UCSD-AML1 (cell line): Measurements from ENCODE around the gene CCSER2.
A peak's percentile ranks its signal among the peaks of the same experiment; 100 is the strongest.
"Not testable (repeated sequence)": the region's sequence is repeated elsewhere in the genome, so short reads cannot be mapped to it uniquely, and the experiment has no call there.

ENCODE experiments used
- DNase-seq: peaks from one replicate; lab custom pipeline; 2025; ENCODE audit not compliant: unreplicated experiment; lab: John Stamatoyannopoulos, UW

CCSER2 gene

DNA sequence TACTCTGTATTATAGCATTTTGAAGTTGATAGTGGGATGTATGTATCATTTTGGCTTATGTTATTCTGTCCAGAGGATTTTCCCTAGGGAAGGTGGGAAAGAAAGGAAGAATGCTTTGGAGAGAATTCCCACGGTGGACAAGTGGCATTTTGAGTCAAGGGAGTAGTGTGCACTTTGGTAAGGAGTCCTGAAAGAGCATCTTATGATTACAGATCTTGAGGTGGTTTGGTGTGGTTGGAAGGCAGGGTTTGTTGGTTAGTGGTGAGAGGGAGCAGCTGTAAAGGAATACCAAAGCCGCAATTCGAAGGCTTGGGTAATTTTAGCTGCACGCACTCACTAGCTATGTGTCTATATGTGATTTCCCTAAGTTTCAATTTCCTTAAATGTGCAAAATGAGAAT is 16.1 kb downstream of the CCSER2 start:
- no peak for DNase-seq

DNA sequence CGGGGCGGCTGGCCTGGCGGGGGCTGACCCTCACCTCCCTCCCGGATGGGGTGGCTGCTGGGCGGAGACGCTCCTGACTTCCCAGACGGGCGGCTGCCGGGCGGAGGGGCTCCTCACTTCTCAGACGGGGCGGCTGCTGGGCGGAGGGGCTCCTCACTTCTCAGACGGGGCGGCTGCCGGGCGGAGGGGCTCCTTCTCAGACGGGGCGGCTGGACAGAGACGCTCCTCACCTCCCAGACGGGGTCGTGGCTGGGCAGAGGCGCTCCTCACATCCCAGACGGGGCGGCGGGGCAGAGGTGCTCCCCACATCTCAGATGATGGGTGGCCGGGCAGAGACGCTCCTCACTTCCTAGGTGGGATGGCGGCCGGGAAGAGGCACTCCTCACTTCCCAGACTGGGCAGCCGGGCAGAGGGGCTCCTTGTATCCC is 19.2 kb downstream of the CCSER2 start:
- not testable (repeated sequence) for DNase-seq

DNA sequence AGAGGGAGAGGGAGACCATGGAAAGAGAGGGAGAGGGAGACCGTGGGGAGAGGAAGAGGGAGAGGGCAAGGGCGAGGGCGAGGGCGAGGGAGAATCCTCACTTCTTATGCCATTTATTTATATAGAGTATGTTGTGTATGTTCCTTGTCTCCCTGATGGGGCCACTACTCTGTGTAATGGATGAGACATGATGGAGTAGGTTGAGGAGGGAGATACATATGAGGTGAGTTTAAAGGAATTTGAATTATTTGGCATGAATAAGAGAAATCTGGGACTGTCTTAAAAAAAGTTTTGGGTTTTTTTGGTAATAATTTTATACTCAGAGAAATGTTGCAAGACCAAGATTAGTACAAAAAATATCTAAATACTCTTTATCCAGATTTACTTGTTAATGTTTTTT is 20.1 kb downstream of the CCSER2 start:
- no peak for DNase-seq

DNA sequence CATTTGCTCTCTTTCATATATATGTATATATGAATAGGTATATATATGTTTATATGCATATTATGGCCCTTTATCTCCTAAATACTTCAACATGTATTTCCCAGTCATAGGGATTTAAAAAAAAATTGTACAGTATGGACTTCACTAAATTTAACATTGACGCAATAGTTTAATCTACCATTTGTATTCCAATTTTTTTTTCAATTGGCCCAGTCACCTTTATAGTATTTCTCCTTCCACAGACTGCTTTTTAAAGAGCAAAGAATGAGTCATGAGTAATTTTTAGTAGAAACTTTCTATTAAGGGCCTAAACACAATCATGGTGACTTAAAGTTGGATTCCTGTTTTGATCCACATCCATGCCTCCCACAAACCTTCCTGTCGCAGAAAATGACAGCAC is 20.5 kb downstream of the CCSER2 start:
- no peak for DNase-seq

- DNase-seq: peak; percentile 44
Observed at GRCh38 chr10:84352251-84352842, 24.0 kb downstream of the CCSER2 start.

- DNase-seq: no peak
Observed at GRCh38 chr10:84353052-84353803, 24.8 kb downstream of the CCSER2 start.

DNA sequence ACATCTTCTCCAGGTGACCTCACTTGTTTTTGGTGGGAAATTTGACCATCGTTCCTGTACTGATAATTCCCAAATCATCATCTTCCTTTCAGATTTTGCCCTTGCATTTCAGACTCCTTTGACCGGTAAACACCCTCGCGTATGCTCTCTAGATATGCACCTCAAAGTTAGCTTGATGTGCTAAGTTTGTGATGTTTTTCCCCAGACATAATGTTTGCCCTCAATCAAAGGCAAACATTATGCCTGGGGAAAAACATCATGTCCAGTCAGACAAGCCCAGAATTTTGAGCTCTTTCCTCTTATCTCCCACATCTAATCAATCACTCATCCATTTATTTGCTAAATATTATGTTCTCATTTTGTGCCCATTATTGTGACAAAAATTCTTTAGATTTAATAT is 26.2 kb downstream of the CCSER2 start:
- DNase-seq: no peak

- DNase-seq: no peak
Observed at GRCh38 chr10:84355106-84355505, 26.7 kb downstream of the CCSER2 start.

DNA sequence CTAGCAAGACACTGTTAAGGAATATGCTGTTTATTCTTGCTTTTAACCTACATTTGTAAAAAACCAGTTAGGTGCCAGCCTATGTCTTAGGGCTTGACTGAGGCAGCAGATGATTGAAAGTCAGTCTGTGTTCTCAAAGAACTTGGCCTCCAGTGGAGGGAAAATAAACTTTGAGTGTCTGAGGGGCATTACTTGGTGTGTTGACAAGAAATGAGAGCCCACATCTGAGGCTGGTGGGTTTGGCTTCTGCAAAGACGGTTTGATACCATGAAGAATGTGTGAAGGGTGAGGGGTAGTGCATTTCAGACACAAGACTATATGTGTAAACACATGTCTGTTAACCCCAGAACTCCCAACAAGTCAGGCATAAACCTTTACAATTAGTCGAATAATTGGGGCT is 28.5 kb downstream of the CCSER2 start:
- no peak for DNase-seq

DNA sequence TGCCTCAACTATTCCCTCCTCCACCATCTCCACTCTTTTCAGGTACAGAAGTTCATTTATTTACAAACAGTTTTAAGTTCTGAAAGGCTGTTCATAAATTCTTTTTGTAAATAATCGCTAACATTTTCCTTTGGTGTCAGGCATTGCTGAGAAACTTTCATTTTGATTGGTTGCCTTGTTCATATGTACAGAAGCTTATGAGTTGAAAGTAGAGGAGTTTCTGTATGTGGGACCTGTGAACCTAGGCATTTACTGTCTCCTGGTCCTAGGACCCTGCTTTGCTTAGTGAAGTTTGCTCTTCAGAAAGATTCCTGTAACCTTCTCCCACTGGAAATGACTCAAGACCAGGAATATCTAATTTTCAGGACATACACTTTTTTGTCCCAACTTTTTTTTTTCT is 30.4 kb downstream of the CCSER2 start:
- DNase-seq: no peak

- peak; percentile 16 for DNase-seq
Observed at GRCh38 chr10:84360637-84361365, 32.4 kb downstream of the CCSER2 start.

GRCh38 chr10:84365335-84365881 is 37.0 kb downstream of the CCSER2 start:
- DNase-seq: no peak

GRCh38 chr10:84366041-84366440 is 37.7 kb downstream of the CCSER2 start:
- no peak for DNase-seq

GRCh38 chr10:84367256-84367655 is 38.9 kb downstream of the CCSER2 start:
- DNase-seq: no peak

- no peak for DNase-seq
Observed at GRCh38 chr10:84368828-84369227, 40.4 kb downstream of the CCSER2 start.

DNA sequence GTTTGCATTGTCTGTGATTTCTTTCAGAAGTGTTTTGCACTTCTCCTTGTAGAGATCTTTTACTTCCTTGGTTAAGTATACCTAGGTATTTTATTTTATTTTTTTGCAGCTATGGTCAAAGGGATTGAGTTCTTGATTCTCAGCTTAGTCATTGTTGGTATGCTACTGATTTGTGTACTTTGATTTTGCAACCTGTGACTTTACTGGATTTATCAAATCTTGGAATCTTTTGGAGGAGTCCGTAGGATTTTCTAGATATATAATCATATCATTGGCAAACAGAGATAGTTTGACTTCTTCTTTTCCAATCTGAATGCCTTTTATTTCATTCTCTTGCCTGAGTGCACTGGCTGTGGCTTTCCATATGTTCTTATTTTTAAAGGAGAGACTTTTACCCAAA is 41.9 kb downstream of the CCSER2 start:
- DNase-seq: no peak

GRCh38 chr10:84371944-84372343 is 43.6 kb downstream of the CCSER2 start:
- no peak for DNase-seq

- no peak for DNase-seq
Observed at GRCh38 chr10:84373000-84373399, 44.6 kb downstream of the CCSER2 start.

DNA sequence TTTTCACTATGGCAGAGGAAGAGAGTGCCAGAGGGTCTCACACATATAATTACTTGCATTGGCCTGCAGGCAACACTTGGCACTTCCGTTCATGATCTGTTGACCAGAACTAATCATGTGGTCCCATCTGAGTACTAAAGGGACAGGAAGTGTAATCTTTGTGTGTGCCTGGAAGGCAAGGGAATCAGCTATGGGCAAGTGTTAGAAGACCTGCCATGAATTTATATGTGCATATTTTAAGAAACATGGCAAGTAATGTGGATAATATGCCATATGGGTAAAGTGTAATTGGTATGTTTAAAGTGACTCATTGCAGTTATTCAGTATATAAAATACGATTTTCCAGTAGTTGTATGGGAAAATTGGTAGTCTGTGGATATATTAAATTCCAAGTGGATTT is 46.1 kb downstream of the CCSER2 start:
- DNase-seq: no peak

DNA sequence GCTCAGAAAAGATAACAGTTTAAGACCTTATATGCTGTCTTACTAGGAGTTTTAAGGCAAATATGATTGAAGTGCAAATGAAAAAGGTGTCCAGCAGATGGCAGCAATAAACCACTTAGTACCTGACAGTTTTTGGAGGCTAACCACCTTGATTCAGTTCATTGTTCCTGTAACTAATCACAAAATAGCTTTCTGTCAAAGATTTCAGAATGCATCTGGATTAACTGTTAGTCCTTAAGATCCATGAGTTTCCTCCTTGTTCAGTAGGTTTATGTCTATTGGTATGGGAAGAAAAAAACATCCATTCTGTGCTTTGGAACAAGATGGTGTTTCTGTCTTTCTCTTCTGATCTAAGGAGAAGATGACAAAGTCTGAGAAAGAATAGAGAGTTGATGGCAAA is 46.6 kb downstream of the CCSER2 start:
- no peak for DNase-seq

DNA sequence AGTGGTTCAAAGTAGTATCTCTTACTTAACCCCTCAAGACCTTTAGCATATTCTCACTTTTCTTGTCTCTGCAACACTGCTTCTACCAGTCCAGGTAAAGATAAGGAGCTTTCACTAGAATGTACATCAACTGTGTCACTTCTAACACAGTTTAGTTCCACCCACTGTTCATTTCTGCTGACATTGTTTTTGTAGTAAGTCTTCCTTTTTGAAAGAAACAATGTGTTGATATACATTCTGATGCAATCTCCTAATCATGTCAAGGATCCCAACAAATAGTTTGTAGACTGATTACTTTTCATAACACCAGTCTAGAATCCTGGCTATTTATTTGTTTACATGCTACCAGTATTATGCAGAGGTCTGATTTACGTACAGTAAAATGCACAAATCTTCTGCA is 47.5 kb downstream of the CCSER2 start:
- no peak for DNase-seq

GRCh38 chr10:84388148-84388547 is 59.8 kb downstream of the CCSER2 start:
- DNase-seq: no peak
